ENCODE results near the gene UGT1A6. TPM values are rescaled to one million over a fixed set of nuclear protein-coding genes. Genes with fewer than 3 reads are reported as not detected.

Gene UGT1A6
- total RNA-seq, 1 experiment from 2014 or later = 2.2 TPM

DNA sequence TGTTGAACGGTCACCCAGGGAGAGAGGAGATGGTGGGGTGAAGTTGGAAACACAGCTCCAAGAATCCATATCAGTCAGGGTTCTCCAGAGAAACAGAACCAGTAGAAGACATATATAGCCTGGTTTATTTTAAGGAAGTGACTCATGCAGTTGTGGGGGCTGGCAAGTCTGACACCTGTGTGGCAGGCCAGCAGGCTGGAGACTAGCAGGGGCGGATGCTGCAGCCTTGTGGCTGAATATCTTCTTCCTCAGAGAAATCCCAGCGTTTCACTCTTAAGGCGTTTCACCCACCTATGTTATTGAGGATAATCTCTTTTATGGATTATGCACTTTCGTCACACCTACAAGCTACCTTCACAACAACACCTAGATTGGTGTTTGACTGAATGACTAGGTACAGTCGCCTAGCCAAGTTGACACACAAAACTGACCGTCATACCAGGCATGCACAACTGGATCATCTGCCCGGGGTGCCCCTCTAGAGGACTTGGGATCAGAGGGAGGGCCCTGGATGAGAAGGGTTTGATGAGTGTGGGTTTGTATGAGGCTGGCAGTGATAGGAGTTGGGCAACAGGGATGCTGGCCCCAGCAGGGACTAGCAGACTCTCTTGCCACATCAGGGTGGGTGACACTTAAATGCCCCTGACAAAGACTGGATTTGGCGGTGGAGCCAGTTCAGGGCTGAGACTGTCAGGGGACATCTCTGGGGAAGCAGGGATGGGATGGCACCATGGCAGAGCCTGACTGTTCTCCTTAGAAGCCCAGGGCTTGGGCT, 108.9 kb downstream of the UGT1A6 start:
- Histone ChIP-seq H3K27me3 (ENCODE audit: low read length) (no peaks in the 10 kb centered on the region), H3K27ac (ENCODE audit: low read length) (no peak overlapping the region), H3K9ac (ENCODE audit: low read length) (no peak overlapping the region), H4K20me1 (ENCODE audit: low read length) (no peaks in the 10 kb centered on the region), H3K9me3 (ENCODE audit: low read length) (no peaks in the 10 kb centered on the region), H3K9me2 (replicated peaks; ENCODE audit: low read length) (no peaks in the 10 kb centered on the region), H3K79me2 (ENCODE audit: low read length) (no peaks in the 10 kb centered on the region), H3F3A (ENCODE audit: low read length, unreplicated experiment) (no peaks in the 10 kb centered on the region), H3K4me2 (ENCODE audit: low read length) (no peak overlapping the region), H3K4me3 (ENCODE audit: low read length) (no peak overlapping the region), H2AFZ (ENCODE audit: low read length) (no peak overlapping the region), H3K4me1 (ENCODE audit: insufficient read depth, low read length) (peaks cover 5% of the 10 kb centered on the region; the same call in 1 of the 2 replicates), H3K36me3 (ENCODE audit: low read depth, low read length) (no peaks in the 10 kb centered on the region)
- CTCF ChIA-PET = no interaction called here
- intact Hi-C loops (cut with micrococcal nuclease) = no loop called here
- BruUV-seq (replicated peaks) = no TSS peak
- POLR2A ChIA-PET (ENCODE audit: unreplicated experiment) = no interaction called here
- DNase-seq = peak; percentile 56
- no peak for TF ChIP-seq EZH2phosphoT487 (IDR thresholded peaks at IDR 0.05; ENCODE audit: borderline replicate concordance, low read length)
- no peak for TF ChIP-seq EZH2 (IDR thresholded peaks at IDR 0.05; ENCODE audit: low read length, unreplicated experiment)
- TF ChIP-seq, protein P1, sequence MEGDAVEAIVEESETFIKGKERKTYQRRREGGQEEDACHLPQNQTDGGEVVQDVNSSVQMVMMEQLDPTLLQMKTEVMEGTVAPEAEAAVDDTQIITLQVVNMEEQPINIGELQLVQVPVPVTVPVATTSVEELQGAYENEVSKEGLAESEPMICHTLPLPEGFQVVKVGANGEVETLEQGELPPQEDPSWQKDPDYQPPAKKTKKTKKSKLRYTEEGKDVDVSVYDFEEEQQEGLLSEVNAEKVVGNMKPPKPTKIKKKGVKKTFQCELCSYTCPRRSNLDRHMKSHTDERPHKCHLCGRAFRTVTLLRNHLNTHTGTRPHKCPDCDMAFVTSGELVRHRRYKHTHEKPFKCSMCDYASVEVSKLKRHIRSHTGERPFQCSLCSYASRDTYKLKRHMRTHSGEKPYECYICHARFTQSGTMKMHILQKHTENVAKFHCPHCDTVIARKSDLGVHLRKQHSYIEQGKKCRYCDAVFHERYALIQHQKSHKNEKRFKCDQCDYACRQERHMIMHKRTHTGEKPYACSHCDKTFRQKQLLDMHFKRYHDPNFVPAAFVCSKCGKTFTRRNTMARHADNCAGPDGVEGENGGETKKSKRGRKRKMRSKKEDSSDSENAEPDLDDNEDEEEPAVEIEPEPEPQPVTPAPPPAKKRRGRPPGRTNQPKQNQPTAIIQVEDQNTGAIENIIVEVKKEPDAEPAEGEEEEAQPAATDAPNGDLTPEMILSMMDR (conservative IDR thresholded peaks at IDR 0.05; ENCODE audit: low read depth, low read length) = no peak
- ATAC-seq = peak; percentile 91

- CTCF ChIA-PET = no interaction called here
- no peak for ATAC-seq
- intact Hi-C loops (cut with micrococcal nuclease) = no loop called here
Measured at GRCh38 chr2:233802132-233802815, 109.6 kb downstream of the UGT1A6 start.

More at GRCh38 chr2:233802132-233802815, 109.6 kb downstream of the UGT1A6 start:
- TF ChIP-seq EZH2 (IDR thresholded peaks at IDR 0.05; ENCODE audit: low read length, unreplicated experiment) = no peak
- TF ChIP-seq EZH2phosphoT487 (IDR thresholded peaks at IDR 0.05; ENCODE audit: borderline replicate concordance, low read length) = no peak
- TF ChIP-seq, protein P1 (conservative IDR thresholded peaks at IDR 0.05; ENCODE audit: low read depth, low read length) = no peak
- H4K20me1 ChIP-seq (ENCODE audit: low read length) = no peaks in the 10 kb centered on the region
- POLR2A ChIA-PET (ENCODE audit: unreplicated experiment) = no interaction called here
- H3K36me3 ChIP-seq (ENCODE audit: low read depth, low read length) = no peaks in the 10 kb centered on the region
- no peak for DNase-seq
- BruUV-seq (replicated peaks) = no TSS peak
- H2AFZ ChIP-seq (ENCODE audit: low read length) = no peak overlapping the region
- no peaks in the 10 kb centered on the region for H3K79me2 ChIP-seq (ENCODE audit: low read length)
- H3K9me3 ChIP-seq (ENCODE audit: low read length) = no peaks in the 10 kb centered on the region
- no peaks in the 10 kb centered on the region for H3K9me2 ChIP-seq (replicated peaks; ENCODE audit: low read length)
- no peaks in the 10 kb centered on the region for H3K27me3 ChIP-seq (ENCODE audit: low read length)
- no peak overlapping the region for H3K4me2 ChIP-seq (ENCODE audit: low read length)
- H3K27ac ChIP-seq (ENCODE audit: low read length) = no peak overlapping the region
- H3K4me1 ChIP-seq (ENCODE audit: insufficient read depth, low read length) = peaks cover 5% of the 10 kb centered on the region; the same call in 1 of the 2 replicates
- H3K4me3 ChIP-seq (ENCODE audit: low read length) = no peak overlapping the region
- no peaks in the 10 kb centered on the region for H3F3A ChIP-seq (ENCODE audit: low read length, unreplicated experiment)
- no peak overlapping the region for H3K9ac ChIP-seq (ENCODE audit: low read length)

All from PC-3 (cell line).